GM12878 (cell line): Measurements from ENCODE around the gene TDRD12.

Experiments used
- CREB1 ChIP-seq: IDR thresholded peaks from 2 replicates; pipeline ENCODE4 v1.6.1; 2012; ENCODE audit warnings: low read depth, mild to moderate bottlenecking, inconsistent platforms
- CTCF ChIP-seq, 3 experiments: IDR thresholded peaks in 2 of 3; conservative IDR thresholded peaks in 1 of 3; 2 replicates each; pipeline ENCODE4 v1.5.1; 2011; ENCODE audit warnings: low read depth in 3 of 3, low read length in 3 of 3, mild to moderate bottlenecking in 3 of 3, control low read depth in 2 of 3, moderate library complexity in 2 of 3, inconsistent platforms in 1 of 3, mixed read lengths in 1 of 3; ENCODE audit not compliant: control insufficient read depth in 2 of 3, insufficient read depth in 1 of 3; ENCODE audit errors: extremely low read depth in 1 of 3
- TCF3 ChIP-seq: IDR thresholded peaks from 2 replicates; pipeline ENCODE4 v1.6.1; 2012; ENCODE audit warnings: low read depth, mild to moderate bottlenecking, low read length, borderline replicate concordance; ENCODE audit not compliant: insufficient read depth

- no peak for TF ChIP-seq CTCF (IDR thresholded peaks at IDR 0.05 in 2 of 3, conservative IDR thresholded peaks at IDR 0.05 in 1 of 3; ENCODE audit: control insufficient read depth in 2 of 3, extremely low read depth in 1 of 3, insufficient read depth in 1 of 3, low read depth in 3 of 3, low read length in 3 of 3)
- no peak for TF ChIP-seq TCF3
- TF ChIP-seq CREB1, result no peak
Observed at GRCh38 chr19:32864318-32865007, 144.9 kb downstream of the TDRD12 start.
